ENCODE measurements around the gene RCOR1.
"Not testable (repeated sequence)": the region's sequence is repeated elsewhere in the genome, so short reads cannot be mapped to it uniquely, and the experiment has no call there.

RCOR1 gene

GRCh38 chr14:102571478-102572042 is 20.9 kb upstream of the RCOR1 start:
- DNase-seq = no peak

- DNase-seq = not testable (repeated sequence)
Measured at GRCh38 chr14:102573161-102573560, 19.3 kb upstream of the RCOR1 start.

- no peak for DNase-seq
Measured at GRCh38 chr14:102573591-102574046, 18.8 kb upstream of the RCOR1 start.

GRCh38 chr14:102574281-102575159 is 17.9 kb upstream of the RCOR1 start:
- no peak for DNase-seq

- DNase-seq = no peak
Measured at GRCh38 chr14:102575160-102575845, 17.1 kb upstream of the RCOR1 start.

- DNase-seq = not testable (repeated sequence)
Measured at GRCh38 chr14:102575846-102576428, 16.5 kb upstream of the RCOR1 start.

GRCh38 chr14:102578821-102579220 is 13.6 kb upstream of the RCOR1 start:
- DNase-seq = no peak

- DNase-seq = no peak
Measured at GRCh38 chr14:102579696-102580549, 12.5 kb upstream of the RCOR1 start.

- no peak for DNase-seq
Measured at GRCh38 chr14:102580550-102581110, 11.8 kb upstream of the RCOR1 start.

GRCh38 chr14:102581193-102581592 is 11.3 kb upstream of the RCOR1 start:
- DNase-seq = no peak

GRCh38 chr14:102583726-102584125 is 8.7 kb upstream of the RCOR1 start:
- DNase-seq = no peak

GRCh38 chr14:102584871-102585869 is 7.3 kb upstream of the RCOR1 start:
- DNase-seq = no peak

GRCh38 chr14:102586420-102587104 is 5.9 kb upstream of the RCOR1 start:
- no peak for DNase-seq

- DNase-seq = no peak
Measured at GRCh38 chr14:102588821-102589220, 3.6 kb upstream of the RCOR1 start.

- DNase-seq = no peak
Measured at GRCh38 chr14:102589761-102590290, 2.6 kb upstream of the RCOR1 start.

- DNase-seq = no peak
Measured at GRCh38 chr14:102590667-102591099, 1.8 kb upstream of the RCOR1 start.

GRCh38 chr14:102591372-102591943 is 991 bp upstream of the RCOR1 start:
- DNase-seq = no peak

- no peak for DNase-seq
Measured at GRCh38 chr14:102592763-102593060, 263 bp downstream of the RCOR1 start.

- DNase-seq = peak; percentile 48
Measured at GRCh38 chr14:102593061-102593824, 794 bp downstream of the RCOR1 start.

All from activated CD4-positive, alpha-beta T cell treated with anti-CD3 and anti-CD28 coated beads for 1 hour (primary cell).